ENCODE results near the gene RPUSD3.
"Not testable (repeated sequence)": the region's sequence is repeated elsewhere in the genome, so short reads cannot be mapped to it uniquely, and the experiment has no call there.

The RPUSD3 gene

GRCh38 chr3:9865125-9865637 lies 21.4 kb upstream of the RPUSD3 start:
- DNase-seq (ENCODE audit: low read depth in 1 of 2, low spot score in 1 of 2): not testable (repeated sequence)

GRCh38 chr3:9864200-9864927 lies 20.6 kb upstream of the RPUSD3 start:
- DNase-seq (ENCODE audit: low read depth in 1 of 2, low spot score in 1 of 2): no peak

DNA sequence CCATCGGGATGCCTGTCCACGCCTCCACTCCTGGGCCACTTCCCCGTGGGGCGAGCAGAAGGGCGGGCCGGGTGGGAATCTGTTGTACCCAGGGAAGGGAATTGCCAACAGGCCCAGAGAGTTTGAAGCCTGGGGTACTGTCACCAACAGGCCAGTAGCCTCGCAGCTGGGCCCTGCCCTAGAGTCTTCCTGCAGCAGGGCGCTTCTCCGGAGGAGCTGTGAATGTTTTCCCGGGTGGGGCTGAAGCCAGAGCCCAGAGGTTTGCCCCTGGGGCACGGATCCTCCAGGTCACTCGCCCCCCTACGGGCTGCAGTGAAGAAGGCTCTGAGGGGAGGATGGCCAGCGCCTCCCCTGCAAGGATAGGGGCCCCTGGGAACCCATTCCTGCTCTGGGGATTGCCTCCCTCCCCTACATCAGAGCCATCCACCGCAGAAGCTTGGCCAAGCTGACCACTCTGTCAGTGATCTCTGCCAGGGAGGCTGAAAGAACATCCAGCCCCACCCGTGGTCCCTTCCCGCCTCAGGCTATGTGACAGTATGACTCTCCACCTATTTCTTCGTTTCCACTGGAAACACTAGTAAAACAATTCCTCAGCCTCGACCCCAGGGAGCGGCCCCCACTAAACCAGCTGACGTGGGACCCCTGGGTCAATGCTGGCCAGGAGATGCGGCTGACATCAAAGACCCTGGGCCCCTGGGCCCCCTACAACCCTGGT lies 19.4 kb upstream of the RPUSD3 start:
- no peak for DNase-seq (ENCODE audit: low read depth in 1 of 2, low spot score in 1 of 2)

GRCh38 chr3:9862391-9863057 lies 18.7 kb upstream of the RPUSD3 start:
- DNase-seq (ENCODE audit: low read depth in 1 of 2, low spot score in 1 of 2): peak in 1 of 2 donors; percentile 27

DNA sequence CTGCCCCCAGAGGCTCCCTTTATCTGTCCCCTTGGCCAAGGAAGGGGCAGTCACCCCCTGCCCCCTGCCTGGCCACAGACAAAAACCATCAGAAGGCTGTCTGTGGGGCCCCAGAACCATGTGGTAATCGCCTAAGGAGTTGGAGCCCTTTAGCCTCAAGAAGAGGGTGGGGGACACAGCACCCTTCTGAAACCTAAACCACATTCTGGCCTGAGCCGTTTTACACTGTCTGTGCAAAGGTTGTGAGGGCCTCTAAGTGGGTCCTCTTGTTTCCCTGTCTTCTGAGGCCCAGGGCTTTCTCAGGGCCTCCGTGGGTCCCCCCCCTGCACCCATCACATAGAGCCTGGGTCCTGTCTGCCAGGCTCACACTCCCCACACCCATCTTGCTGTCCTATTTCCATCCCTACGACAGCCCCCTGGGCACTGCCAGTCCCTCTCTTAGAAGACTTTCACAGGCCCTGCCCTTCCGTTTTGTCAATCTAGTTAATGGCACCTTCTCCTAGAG lies 17.9 kb upstream of the RPUSD3 start:
- DNase-seq (ENCODE audit: low read depth in 1 of 2, low spot score in 1 of 2): no peak

DNA sequence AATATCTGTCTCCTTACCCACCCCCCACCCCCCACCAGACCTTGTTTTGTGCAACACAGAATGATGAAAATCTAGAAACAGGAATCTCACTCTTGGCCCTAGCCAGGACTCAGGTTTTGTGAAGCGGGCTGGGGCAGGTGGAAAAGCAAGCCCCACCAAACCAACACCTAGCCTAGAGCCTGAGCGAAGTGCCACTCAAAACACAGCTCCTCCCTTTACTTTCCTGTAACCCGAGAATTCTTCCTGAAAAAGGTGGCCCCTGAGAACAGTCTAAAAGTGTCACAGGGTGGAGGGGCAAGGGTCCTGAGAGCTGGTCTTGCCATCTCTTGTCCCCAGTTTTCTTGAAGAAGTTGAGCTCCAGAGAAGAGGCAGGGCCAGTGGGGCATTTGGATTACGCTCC lies 17.4 kb upstream of the RPUSD3 start:
- no peak for DNase-seq (ENCODE audit: low read depth in 1 of 2, low spot score in 1 of 2)

DNA sequence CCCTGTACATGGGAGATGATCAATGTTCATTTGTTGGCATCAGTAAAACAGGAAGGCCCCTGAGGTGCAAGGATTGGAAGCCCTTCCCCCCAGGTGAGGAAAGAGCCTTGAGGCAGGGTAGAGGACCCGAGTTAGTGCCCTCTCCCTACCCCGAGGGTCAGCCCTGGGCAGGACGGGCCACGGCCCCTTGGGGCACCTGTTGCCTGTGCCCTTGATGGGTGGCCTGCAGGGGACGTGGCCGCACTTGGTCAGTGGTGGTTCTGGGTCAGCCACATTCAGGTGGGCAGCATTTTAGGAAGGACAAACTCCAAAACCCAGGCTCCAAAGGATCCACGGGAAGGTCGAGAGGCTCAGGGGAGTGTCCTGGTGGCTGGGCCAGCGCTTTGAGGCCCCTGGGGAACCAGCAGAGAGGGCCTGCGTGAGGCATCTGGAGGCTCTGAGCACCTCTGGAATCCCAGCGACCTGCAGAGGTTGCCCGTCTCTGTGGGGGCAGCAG lies 15.8 kb upstream of the RPUSD3 start:
- no peak for DNase-seq (ENCODE audit: low read depth in 1 of 2, low spot score in 1 of 2)

- no peak for DNase-seq (ENCODE audit: low read depth in 1 of 2, low spot score in 1 of 2)
Measured at GRCh38 chr3:9855594-9855993, 11.8 kb upstream of the RPUSD3 start.

DNA sequence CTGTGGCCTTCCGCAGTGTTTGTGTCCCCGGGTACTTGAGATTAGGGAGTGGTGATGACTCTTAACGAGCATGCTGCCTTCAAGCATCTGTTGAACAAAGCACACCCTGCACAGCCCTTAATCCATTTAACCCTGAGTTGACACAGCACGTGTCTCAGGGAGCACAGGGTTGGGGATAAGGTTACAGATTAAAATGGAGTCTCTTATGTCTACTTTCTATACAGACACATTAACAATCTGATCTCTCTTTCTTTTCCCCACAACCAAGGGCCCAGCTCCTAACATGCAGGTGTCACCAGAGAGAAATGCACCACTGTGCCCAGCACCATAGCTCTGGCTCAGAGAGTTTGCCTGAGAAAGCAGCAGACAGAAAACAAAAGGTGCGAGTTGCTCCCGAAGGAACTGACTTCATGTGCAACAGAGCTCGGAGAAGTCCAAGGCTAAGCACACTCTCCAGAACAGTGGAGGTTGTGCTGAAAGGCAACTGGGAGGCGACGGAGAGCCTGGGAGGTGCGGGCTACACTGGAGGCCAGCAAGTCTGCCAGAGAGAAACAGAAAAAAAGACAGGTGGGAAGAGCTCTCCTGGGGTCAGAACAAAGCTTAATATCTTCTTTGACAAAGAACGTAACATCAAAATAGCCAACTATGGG lies 10.6 kb upstream of the RPUSD3 start:
- DNase-seq (ENCODE audit: low read depth in 1 of 2, low spot score in 1 of 2): not testable (repeated sequence)

- DNase-seq (ENCODE audit: low read depth in 1 of 2, low spot score in 1 of 2): no peak
Measured at GRCh38 chr3:9852528-9852927, 8.7 kb upstream of the RPUSD3 start.

GRCh38 chr3:9851926-9852325 lies 8.1 kb upstream of the RPUSD3 start:
- not testable (repeated sequence) for DNase-seq (ENCODE audit: low read depth in 1 of 2, low spot score in 1 of 2)

DNA sequence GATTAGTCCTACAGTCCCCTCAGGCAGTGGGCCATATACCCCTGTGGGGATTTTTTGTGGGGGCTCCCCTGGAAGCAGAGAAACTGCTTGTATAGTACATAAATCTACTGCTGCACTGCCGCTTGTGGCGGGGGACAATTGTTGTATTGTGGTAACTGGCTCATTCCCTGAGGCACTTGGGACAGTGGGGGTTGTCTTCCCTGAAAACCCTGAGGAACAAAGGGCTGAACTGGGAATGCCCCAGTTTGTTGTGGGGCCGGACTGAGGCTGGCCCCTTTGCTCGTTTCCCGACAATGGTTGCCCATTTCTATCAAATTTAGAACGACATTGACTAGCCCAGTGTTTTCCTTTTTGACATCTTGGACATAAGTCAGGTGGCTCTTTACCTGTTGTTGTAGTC lies 7.6 kb upstream of the RPUSD3 start:
- DNase-seq (ENCODE audit: low read depth in 1 of 2, low spot score in 1 of 2): not testable (repeated sequence)

GRCh38 chr3:9848860-9849259 lies 5.1 kb upstream of the RPUSD3 start:
- not testable (repeated sequence) for DNase-seq (ENCODE audit: low read depth in 1 of 2, low spot score in 1 of 2)

DNA sequence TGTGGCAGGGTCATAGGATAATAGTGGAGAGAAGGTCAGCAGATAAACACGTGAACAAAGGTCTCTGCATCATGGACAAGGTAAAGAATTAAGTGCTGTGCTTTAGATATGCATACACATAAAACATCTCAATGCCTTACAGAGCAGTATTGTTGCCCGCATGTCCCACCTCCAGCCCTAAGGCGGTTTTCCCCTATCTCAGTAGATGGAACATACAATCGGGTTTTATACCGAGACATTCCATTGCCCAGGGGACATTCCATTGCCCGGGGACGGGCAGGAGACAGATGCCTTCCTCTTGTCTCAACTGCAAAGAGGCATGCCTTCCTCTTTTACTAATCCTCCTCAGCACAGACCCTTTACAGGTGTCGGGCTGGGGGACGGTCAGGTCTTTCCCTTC lies 4.1 kb upstream of the RPUSD3 start:
- DNase-seq (ENCODE audit: low read depth in 1 of 2, low spot score in 1 of 2): not testable (repeated sequence)

DNA sequence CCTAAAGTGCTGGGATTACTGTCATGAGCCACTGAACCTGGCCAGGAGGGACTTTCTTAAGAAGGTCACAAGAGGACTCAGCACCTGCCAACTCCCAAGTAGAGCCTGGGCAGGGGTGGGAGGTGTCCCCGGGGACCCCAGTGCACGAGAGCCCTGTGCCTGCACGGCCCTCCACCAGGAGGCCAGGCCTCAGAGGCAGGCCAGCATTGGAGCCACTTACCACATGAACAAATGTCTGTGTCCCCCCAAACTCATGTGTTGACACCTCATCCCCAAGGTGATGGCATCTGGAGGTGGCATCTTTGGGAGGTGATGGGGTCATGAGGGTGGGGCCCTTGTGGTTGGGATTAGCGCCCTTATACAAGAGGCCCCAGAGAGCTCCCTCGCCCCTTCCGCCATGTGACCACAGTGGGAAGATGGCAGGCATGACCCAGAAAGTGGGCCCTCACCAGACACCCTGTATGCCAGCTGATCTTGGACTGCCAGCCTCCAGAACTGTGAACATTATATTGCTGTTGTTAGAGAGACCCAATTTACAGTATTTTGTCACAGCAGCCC lies 3.2 kb upstream of the RPUSD3 start:
- DNase-seq (ENCODE audit: low read depth in 1 of 2, low spot score in 1 of 2): no peak

- DNase-seq (ENCODE audit: low read depth in 1 of 2, low spot score in 1 of 2): no peak
Measured at GRCh38 chr3:9846231-9846630, 2.4 kb upstream of the RPUSD3 start.

- DNase-seq (ENCODE audit: low read depth in 1 of 2, low spot score in 1 of 2): no peak
Measured at GRCh38 chr3:9841015-9841414, 2.8 kb downstream of the RPUSD3 start.

DNA sequence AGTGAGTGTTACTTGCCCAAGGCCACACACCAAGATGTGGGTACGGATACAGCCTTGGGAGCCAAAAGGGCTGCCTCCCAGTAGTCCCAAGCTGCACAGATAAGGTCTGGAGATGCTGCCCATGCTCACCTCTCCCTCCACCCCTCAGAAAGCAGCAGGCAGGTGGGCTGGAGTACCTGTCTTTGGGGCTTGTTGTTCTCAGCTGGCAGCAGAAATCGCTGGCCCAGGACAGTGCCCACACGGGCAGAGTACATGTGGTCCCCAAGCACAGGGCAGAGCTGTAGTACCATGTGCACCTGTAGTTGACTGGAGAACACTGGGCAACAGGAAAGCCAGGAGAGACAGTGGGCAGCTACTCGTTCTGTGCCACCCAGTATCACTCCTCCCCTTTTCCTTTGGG lies 5.0 kb downstream of the RPUSD3 start:
- DNase-seq (ENCODE audit: low read depth in 1 of 2, low spot score in 1 of 2): no peak

DNA sequence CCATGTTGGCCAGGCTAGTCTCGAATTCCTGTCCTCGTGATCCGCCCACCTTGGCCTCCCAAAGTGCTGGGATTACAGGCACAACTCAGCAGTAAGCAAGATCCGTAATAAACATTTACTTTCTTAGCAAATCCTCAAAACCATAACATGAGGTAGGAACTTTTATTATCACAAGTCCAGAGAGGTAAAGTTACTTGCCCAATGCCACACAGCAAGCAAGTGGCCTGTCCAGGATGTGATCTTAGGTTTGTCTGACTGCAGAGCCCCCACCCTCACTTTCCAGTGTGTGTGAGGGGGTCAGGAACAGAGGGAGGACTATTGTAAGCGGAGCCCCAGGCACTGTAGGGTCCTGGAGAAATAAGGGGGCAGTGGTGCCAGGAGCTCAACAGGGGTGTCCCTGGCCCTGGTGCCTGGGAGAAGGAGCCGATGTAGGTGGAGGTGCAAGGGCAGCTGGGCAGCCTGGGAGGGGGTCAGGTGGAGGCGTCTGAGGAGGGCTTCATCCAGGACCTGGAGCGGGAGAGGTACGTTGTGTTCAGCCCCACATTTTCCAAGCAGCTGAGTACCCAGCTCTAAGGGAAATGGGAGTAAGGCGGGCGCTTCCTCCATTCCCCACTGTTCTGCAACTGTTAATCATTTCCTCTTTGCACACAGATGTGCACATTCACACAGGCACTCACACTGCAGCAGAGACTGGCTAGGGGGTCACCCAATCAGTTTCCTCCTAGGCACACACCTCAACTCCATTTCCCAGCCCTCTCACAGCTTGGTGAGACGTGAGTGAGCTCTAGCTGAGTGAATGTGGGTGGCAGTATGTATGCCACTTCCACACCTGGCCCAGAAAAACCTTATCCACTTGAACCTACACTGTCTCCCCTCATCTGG lies 5.9 kb downstream of the RPUSD3 start:
- DNase-seq (ENCODE audit: low read depth in 1 of 2, low spot score in 1 of 2): no peak
